Measurements from ENCODE around the gene NFATC3.
A peak's percentile ranks its signal among the peaks of the same experiment; 100 is the strongest.
"Not testable (repeated sequence)": the region's sequence is repeated elsewhere in the genome, so short reads cannot be mapped to it uniquely, and the experiment has no call there.

Gene NFATC3

DNA sequence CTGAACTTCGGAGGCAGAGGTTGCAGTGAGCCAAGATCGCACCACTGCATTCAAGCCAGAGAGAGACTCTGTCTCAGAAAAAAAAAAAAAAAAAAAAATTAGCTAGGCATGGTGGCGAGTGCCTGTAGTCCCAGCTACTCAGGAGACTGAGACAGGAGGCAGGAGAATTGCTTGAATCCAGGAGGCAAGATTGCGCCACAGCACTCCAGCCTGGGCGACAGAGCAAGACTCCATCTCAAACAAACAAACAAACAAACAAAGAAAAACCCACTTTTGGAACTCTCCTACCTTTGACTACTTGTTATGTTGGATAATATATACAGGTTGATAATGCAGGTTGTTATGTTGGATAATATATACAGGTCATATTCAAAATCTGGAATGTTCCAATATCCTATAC is 35.3 kb downstream of the NFATC3 start:
- DNase-seq: not testable (repeated sequence)

DNA sequence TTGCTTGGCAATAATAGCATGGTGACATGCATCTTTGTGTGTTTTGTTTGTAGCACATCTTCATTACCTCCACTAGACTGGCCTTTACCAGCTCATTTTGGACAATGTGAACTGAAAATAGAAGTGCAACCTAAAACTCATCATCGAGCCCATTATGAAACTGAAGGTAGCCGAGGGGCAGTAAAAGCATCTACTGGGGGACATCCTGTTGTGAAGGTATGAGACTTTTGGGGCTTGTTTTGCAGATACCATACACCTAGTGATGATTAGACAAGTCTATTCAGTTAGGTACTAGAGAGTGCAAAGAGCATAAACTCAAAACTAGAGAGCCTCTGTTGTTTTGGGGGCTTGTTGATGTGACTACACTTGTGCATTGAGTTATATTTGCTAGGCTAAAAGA is 41.2 kb downstream of the NFATC3 start:
- DNase-seq: no peak

DNA sequence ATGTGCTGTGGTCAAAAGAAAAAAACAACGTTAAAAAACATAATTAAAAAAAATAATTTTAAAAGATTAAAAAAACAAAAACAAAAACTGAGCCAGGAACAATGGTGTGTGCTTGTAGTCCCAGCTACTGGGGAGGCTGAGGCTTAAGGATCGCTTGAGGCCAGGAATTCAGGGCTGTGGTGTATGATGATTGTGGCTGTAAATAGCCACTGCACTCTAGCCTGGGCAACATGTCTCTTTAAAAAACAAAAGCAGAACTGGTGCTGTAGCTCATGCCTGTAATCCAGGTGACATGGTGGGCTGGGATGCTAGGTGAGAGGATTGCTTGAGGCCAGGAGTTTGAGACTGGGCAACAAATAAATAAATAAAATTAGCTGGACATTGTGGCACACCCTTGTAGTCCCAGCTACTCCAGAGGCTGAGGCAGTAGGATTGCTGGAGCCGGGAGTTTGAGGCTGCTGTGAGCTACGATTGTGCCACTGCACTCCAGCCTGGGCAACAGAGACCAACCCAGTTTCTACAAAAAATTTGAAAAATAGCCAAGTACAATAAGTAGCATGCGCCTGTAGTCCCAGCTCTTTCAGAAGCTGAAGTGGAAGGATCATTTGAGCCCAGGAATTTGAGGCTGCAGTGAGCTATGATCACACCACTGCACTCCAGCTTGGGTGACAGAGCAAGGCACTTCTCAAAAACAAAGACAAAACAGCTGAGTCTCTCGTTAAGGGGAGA is 43.6 kb downstream of the NFATC3 start:
- DNase-seq: no peak

DNA sequence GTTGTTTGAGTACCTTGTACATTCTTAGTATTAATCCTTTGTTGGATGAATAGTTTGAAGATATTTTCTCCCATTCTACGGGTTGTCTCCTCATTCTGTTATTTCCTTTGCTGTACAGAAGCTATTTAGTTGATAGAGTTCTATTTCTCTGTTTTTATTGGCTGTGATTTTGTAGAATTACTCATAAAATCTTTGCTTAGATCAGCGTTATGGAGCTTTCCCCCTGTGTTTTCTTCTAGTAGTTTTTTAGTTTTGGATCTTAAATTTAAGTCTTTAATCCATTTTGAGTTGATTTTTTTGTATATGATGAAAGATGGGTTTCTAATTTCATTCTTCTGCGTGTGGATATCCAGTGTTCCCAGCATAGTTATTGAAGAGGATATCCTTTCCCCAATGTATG is 45.4 kb downstream of the NFATC3 start:
- DNase-seq: no peak

DNA sequence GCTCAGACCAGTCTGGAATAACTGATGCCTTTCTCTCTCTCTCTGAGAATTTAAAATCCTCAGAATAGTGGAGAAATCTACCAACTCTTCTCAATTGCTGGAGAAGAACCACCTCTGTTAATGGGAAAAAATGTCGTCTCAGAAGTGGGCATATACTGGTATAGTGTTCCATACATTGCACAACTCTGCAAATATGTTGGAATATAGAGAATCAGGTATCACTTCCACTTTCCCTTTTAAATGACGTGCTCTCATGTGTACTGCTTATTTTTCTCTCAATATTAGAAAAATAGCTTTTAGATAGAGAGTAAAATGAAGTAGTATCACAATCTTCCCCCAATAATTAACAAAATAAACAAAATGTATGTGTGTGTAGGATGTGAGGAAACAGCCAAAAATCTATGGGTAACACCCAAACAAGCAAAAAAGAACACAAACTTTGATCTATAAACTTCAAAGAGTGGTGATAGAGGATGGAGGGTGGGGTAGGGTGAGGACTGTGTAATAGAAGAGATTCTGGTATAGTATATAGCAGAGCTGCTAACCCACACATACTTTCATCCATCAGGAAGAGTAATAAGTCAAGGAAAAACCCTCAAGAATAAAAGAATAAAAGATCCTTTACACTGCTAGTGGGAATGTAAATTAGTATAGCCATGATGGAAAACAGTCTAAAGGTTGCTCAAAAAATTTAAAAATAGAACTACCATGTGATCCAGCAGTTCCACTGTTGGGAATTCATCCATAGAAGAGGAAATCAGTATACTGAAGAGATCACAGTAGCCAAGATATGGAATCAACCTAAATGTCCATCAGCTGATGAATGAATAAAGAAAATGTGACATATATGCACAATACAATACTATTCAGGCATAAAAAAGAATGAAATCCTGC is 46.9 kb downstream of the NFATC3 start:
- DNase-seq: peak; percentile 38

DNA sequence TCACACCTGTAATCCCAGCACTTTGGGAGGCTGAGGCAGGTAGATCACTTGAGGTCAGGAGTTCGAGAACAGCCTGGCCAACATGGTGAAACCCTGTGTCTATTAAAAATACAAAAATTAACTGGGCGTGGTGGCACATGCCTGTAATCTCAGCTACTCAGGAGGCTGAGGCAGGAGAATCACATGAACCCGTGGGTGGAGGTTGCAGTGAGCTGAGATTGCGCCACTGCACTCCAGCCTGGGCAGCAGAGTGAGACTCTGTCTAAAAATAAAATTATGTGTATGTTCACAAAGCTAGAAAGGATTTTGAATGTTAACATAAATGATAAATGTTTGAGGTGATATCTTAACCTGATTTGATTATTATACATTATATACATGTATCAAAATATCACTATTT is 47.8 kb downstream of the NFATC3 start:
- not testable (repeated sequence) for DNase-seq

DNA sequence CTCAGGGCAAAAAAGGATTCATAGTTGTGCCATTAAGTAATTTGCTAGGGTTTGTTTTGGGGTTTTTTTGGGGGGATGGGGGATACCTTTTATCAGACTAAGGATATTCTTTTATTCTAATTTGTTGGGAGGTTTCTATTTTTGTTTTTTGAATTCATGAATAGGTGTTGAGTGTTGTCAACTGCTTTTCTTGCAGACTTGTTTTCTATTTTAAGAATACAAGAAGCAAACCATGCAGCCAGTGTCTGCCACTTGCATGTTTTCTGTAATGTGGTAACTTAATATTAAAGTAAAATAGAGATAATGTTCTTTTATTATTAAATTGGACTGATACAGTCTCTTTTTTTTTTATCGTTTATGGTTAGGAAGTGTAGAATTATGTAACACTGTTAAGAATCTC is 49.5 kb downstream of the NFATC3 start:
- no peak for DNase-seq

DNA sequence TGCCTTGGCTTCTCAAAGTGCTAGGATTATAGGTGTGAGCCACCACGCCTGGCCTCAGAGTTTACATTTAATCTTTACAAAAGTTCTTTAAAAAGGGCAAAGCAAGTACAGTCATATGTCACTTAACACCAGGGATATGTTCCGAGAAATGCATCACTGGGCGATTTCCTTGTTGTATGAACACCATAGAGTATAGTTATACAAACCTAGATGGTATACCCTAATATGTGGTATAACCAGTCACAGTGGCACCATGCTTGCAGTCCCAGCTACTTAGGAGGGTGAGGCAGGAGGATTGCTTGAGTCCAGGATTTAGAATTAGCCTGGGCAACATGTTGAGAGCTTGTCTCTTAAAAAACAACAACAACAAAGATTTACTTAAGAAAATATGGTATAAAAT is 51.3 kb downstream of the NFATC3 start:
- DNase-seq: no peak

DNA sequence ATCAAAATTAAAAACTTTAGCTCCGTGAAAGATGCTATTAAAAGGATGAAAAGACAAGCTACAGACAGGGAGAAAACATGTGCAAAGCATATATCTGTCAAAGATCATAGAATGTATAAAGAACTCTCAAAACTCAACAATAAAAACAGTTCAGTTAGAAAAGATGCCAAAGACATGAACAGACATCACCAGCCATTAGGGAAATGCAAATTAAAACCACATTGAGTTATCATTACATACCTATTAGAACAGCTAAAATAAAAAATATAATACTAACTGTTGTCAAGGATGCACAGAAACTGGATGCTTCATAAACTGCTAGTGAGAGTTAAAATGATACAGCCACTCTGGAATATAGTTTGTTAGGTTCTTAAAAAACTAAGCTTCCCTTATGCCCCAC is 58.8 kb downstream of the NFATC3 start:
- DNase-seq: no peak

DNA sequence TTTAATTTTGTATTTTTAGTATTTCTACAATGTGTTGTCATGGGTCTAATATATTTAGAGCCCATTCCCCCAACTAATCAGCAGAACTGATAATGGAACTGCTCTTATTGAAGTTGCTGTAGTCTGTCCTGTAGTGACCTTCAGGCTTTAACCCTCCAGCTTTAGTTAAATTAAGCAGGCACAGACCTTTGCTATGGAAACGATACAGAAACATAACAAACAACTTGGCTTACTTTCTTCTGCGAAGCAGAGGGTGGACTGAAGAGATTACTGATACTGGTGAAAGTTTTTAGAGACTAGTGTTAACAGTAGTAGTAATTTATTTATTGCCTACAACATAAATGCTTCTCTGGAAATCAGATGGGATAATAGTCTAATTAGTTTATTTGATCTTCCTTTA is 61.4 kb downstream of the NFATC3 start:
- peak; percentile 16 for DNase-seq

DNA sequence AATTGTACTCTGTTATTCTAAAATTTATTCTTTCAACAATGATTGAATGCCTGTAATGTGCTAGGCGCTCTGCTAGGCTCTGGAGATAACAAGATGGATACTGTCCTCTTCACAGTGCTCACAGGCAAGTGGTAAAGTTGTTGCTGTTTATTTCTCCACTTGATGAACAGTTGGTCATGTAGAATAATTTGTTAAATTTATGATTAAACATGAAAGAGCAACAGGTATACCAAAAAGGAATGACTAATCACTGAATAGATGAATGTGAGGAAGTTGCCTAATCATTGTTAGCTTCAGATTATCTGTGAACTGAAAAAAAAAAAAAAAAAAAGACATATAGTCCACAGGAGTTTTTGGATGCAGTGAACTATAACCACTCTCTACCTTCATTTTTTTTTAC is 62.3 kb downstream of the NFATC3 start:
- no peak for DNase-seq

DNA sequence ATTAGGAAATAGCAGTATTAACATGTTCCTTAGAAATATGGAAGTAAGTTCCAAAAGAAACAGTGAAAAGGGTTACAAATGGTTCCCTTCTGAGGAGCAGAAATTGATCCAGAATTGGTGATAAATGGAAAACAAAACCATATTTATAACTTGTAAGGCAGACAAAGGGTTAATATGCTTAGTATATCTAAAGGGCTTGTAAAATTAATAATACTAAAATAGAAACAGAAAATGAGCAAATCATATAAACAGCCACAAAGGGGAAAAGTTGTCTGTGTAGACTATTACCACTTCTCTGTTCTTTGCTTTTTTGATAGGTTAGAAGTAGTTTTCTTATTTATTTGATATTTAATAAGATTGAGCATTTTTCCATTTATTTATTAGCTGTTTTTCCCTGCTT is 64.4 kb downstream of the NFATC3 start:
- no peak for DNase-seq

DNA sequence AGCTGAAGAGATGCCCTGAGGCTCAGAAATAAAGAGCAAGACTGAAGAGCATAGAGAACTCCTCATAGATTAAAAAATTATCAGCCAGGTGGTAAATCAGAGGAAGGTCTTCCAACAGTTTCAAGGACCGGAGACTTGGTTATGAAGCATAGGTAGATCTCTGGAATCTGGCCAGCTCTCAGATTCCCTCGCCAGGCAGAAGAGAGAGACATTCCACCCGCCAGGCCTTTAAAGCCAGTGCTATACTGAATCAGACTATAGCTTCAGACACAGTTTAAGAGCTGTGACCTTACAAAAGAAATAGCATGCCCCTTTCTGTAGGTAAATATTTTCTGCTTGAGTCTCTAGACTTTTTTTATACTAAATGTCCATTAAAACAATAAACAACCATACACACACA is 70.3 kb downstream of the NFATC3 start:
- no peak for DNase-seq

DNA sequence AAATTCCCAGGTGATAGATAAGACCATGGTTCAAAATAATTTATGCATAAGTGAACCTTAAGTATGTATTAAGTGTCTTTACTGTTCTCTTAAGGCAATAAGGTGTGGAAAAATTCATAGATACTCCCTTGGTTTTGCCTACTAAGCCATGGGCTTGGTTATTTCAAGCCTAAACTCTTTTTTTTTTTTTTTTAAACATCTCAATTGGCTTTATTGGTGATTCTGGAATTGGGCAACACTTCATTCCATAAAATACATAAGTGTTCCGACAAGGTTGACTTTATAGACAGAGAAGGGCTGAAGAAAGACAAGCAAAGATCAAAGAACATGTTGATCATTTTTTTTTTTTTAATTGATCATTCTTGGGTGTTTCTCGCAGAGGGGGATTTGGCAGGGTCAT is 77.2 kb downstream of the NFATC3 start:
- no peak for DNase-seq

DNA sequence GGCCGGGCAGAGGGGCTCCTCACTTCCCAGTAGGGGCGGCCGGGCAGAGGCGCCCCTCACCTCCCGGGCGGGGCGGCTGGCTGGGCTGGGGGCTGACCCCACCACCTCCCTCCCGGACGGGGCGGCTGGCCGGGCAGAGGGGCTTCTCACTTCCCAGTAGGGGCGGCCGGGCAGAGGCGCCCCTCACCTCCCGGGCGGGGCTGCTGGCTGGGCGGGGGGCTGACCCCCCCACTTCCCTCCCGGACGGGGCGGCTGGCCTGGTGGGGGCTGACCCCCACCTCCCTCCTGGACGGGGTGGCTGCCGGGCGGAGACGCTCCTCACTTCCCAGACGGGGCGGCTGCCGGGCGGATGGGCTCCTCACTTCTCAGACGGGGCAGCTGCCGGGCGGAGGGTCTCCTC is 78.1 kb downstream of the NFATC3 start:
- DNase-seq: not testable (repeated sequence)

DNA sequence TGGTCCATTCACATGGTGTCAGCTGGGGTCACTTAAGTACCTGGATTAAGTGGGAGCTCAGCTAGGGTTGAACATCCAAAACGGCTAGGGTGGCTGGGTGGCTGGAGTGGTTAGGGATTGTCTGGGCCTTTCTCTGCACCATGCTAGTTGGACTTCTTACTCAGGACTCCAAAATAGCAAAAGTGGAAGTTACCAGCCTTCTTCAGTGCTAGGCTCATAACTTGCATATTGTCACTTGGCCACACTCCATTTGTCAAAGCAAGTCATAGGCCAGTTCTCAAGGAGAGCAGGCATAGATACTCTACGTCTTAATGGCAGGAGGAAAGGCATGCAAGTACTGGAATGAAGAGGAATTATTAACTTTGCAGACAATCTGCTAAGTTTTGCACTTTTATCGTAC is 81.1 kb downstream of the NFATC3 start:
- DNase-seq: no peak

DNA sequence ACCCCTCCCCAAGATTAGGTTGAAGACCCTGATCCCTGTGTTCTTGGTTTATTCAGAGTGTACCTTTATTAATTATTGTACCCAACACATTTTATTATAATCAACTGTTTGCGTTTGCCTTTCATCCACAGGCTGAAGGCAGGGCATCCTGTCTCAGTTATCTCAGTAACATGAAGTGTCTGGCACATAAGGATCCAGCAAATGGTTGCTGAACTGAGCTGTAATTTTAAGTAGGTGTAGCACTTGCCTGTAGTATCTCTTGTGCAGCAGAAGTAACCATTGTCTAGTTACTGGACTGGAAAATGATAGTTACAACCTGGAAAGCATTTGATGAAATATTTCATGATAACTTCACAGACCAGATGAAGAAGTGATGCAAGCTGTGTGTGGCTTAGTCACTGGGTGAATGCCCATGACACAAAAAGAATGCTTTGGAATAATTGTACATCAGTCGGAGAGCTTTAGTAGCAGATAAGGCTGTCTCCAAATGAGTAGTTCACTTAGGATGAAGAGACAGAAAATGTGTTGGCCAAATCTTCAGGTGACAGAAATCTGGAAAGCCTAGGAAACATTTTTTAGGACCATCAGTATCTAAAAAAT is 94.1 kb downstream of the NFATC3 start:
- DNase-seq: no peak

DNA sequence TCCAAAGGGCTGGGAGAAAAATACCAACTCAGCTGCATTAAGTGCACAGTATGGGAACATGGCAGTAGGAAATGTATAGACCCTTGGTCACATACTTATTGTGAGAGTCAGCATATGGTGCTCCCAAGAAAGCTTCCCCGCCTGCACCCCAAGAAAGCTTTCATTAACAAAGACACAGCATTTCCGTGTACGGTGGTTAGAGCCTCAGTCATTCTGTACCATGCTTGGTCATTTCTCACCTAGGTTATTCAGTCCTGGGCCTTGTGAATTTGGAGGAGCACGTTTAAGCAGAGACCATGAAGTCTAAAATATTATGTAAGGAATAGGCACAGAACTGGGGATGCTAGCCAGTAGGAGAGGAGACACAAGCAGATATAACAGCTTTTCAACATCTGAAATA is 94.7 kb downstream of the NFATC3 start:
- DNase-seq: no peak

DNA sequence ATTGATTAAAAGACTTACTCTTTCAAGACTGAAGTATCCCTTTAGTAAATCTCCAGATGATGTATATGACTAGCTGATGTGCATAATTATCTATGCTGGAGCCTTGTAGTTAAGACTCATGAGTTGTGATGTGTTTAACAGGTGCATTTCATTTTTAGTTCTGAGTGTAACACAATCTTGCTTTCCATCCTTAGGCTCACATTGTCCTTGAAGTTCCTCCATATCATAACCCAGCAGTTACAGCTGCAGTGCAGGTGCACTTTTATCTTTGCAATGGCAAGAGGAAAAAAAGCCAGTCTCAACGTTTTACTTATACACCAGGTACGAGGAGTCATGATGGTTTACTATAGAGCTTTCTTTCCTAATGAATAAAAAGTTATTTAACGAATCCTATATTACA is 97.9 kb downstream of the NFATC3 start:
- DNase-seq: no peak

DNA sequence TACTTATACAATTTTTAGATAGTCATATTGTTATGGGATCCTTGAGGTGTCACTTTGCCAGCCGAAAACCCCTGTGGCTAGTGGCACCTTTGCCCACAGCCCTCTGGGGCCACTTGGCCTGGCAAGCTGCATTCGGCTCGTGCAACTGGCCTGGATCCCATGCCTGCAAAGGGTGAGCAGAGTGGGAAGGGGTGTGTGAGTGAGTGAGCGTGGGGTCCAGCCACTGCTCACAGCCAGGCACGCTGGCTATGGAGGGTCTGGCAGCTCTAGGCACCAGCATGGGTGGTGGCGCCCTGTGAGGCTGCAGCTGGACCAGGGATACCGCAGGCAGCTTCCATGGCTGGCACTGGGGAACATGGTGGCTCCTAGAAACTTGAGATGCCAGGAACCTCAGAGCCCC is 101.7 kb downstream of the NFATC3 start:
- DNase-seq: no peak

DNA sequence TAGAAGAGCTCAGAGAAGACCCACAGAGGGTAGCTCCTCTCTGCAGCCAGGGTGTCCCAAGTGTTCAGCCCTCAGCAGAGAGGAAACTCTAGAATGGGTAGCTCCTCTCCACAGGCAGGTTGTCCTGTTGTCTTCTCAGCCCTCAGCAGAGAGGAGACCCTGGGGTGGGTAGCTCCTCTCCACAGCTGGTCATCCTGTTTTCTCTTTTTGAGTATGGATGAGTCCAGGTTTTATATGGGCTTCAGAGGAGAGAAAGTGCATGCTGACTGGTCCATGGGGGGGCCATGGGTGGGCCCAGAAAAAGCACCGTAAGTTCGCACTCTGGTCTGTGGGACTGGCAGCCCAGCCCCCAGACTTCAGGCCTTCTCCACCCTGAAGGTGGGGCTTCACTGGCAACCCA is 102.3 kb downstream of the NFATC3 start:
- no peak for DNase-seq

DNA sequence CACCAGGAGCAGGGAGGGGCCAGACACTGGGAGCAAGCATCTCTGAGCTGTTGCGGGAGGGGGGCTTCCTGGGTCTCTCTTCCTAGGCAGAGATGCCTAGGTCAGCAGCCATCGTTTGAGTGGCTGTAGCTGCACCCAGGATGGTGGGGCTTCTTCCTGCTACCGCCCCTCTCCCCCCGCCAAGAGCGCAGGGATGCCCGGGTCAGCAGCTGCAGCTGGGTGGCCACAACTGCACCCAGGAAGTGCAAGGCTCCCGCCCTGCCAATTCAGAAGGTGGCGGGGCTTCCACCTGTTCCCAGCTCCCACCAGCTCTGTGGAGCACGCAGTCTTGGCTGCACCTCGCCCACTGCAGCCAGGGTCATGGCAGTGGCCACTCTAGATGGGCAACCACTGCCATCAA is 103.0 kb downstream of the NFATC3 start:
- DNase-seq: no peak

DNA sequence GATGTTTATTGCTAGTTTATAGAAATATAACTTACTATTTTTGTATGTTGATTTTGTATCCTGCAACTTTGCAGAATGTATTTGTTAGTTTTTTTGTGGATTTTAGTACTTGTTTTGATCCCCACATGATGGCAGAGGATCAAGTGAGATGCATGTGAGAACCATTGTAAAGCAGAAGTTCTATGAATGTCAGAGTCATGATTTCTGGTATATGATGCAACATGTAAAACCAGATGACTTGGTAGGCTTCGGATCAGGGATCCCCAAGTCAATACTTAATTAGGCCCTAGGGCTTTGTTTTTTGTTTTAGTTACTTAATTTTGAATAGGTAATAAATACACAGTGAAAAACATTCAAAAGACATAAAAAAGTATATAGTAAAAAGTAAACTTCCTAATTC is 104.9 kb downstream of the NFATC3 start:
- DNase-seq: no peak

Data from CD4-positive, alpha-beta T cell treated with Interleukin-10 for 1 hour (primary cell).